Astrocyte (in vitro differentiated cells and primary cell): ENCODE measurements around the gene TNFRSF17.

ENCODE experiments used
- CTCF ChIP-seq: IDR thresholded peaks from 2 replicates; pipeline ENCODE4 v1.5.1; 2011; ENCODE audit warnings: low read depth, mild to moderate bottlenecking, inconsistent platforms, low read length, moderate library complexity; ENCODE audit not compliant: insufficient read depth
- EZH2 ChIP-seq: IDR thresholded peaks from 2 replicates; pipeline ENCODE4 v1.6.1; 2012; ENCODE audit warnings: mild to moderate bottlenecking, low read length, inconsistent platforms; ENCODE audit not compliant: insufficient read depth

- TF ChIP-seq CTCF (no peak), EZH2 (no peak)
These were observed 7.2 kb upstream of the TNFRSF17 start for GRCh38 chr16:11957591-11958395.
